DND-41 (cell line): ENCODE results near the gene RNASE8.

ENCODE experiments used
- ATAC-seq: fragments of 200-7000 bp; cut with Tn5 transposase; 3 replicates; pipeline ENCODE4 v1.9.1; 2021; ENCODE audit warnings: low read depth; ENCODE audit not compliant: insufficient read depth
- DNase-seq: peaks from one replicate; pipeline ENCODE4 v3.0.0-alpha.2; 2020
- H2AFZ ChIP-seq: 2 replicates; pipeline ENCODE4 v1.6.0; 2012; ENCODE audit warnings: low read depth, low read length
- H3K27ac ChIP-seq: 2 replicates; pipeline ENCODE4 v1.5.1; 2012; ENCODE audit warnings: low read length, inconsistent platforms
- H3K27me3 ChIP-seq: fragments of 200-600 bp; sonication (generic); 2 replicates; pipeline ENCODE4 v1.6.0; 2012; ENCODE audit warnings: low read length, mild to moderate bottlenecking, inconsistent platforms; ENCODE audit not compliant: insufficient read depth, poor library complexity
- H3K36me3 ChIP-seq: 2 replicates; pipeline ENCODE4 v1.5.1; 2012; ENCODE audit warnings: low read length, inconsistent platforms; ENCODE audit not compliant: insufficient read depth
- H3K4me1 ChIP-seq: 2 replicates; pipeline ENCODE4 v1.5.1; 2012; ENCODE audit warnings: mild to moderate bottlenecking, low read length; ENCODE audit not compliant: insufficient read depth
- H3K4me2 ChIP-seq: 2 replicates; pipeline ENCODE4 v1.6.0; 2012; ENCODE audit warnings: mild to moderate bottlenecking, moderate library complexity, low read length, inconsistent platforms; ENCODE audit not compliant: insufficient read depth
- H3K4me3 ChIP-seq, 2 experiments: fragments of 200-600 bp in 1 of 2; shearing (Covaris generic) in 1 of 2; 2 replicates each; pipeline ENCODE4 v1.5.1; 2012 to 2016; ENCODE audit warnings: inconsistent platforms in 2 of 2, low read length in 2 of 2, mild to moderate bottlenecking in 2 of 2, low read depth in 1 of 2, moderate library complexity in 1 of 2
- H3K79me2 ChIP-seq: 2 replicates; pipeline ENCODE4 v1.6.0; 2012; ENCODE audit warnings: low read length, inconsistent platforms; ENCODE audit not compliant: insufficient read depth
- H3K9ac ChIP-seq: 2 replicates; pipeline ENCODE4 v1.6.0; 2012; ENCODE audit warnings: low read depth, mild to moderate bottlenecking, inconsistent platforms, low read length, moderate library complexity
- H3K9me3 ChIP-seq: 2 replicates; pipeline ENCODE4 v1.5.1; 2012; ENCODE audit warnings: low read length, moderate library complexity, mild to moderate bottlenecking, inconsistent platforms; ENCODE audit not compliant: insufficient read depth, severe bottlenecking
- H4K20me1 ChIP-seq: 2 replicates; pipeline ENCODE4 v1.6.0; 2012; ENCODE audit warnings: low read length; ENCODE audit not compliant: insufficient read depth
- CTCF ChIP-seq: IDR thresholded peaks from 2 replicates; pipeline ENCODE4 v1.5.1; 2012; ENCODE audit warnings: borderline replicate concordance, low read length, moderate library complexity, mild to moderate bottlenecking; ENCODE audit not compliant: poor library complexity, severe bottlenecking; ENCODE audit errors: extremely low read depth
- EZH2 ChIP-seq: IDR thresholded peaks from 3 replicates; pipeline ENCODE4 v1.6.1; 2012; ENCODE audit warnings: borderline replicate concordance, low read depth, mild to moderate bottlenecking, moderate library complexity, low read length, inconsistent platforms; ENCODE audit not compliant: severe bottlenecking

The RNASE8 gene

GRCh38 chr14:21024585-21025370 is 32.8 kb upstream of the RNASE8 start, which contains the start of gene NDRG2:
Gene NDRG2 (minus strand): TSS chr14:21025061. CDS start chr14:21023315, 1,746 bp downstream.
- TF ChIP-seq EZH2 (no peak), CTCF (no peak)
- ATAC-seq (peak; percentile 95), DNase-seq (peak; percentile 82)
- no peaks in the 10 kb centered on the region for H3K9me3 ChIP-seq
- peak within 1 kb of the TSS; percentile 61 for H3K9ac ChIP-seq
- H3K4me1 ChIP-seq, result peaks cover 17% of the 10 kb centered on the region
- H3K27ac ChIP-seq, result peak within 1 kb of the TSS; percentile 50
- peak within 1 kb of the TSS; percentile 98 for H3K4me2 ChIP-seq
- H4K20me1 ChIP-seq, result no peaks in the 10 kb centered on the region
- peak within 1 kb of the TSS; percentile 91 for H2AFZ ChIP-seq
- H3K36me3 ChIP-seq, result no peaks in the 10 kb centered on the region
- no peaks in the 10 kb centered on the region for H3K27me3 ChIP-seq
- H3K79me2 ChIP-seq, result no peaks in the 10 kb centered on the region
- H3K4me3 ChIP-seq, result peak within 1 kb of the TSS; percentile 9 to 69; a peak in 3 of 4 replicates

GRCh38 chr14:21025371-21026273 is 32.0 kb upstream of the RNASE8 start:
- H3K4me2 ChIP-seq, result peak overlapping the region; percentile 98
- no peaks in the 10 kb centered on the region for H3K36me3 ChIP-seq
- H3K27me3 ChIP-seq, result peaks cover 3% of the 10 kb centered on the region
- H3K9me3 ChIP-seq, result no peaks in the 10 kb centered on the region
- H3K79me2 ChIP-seq, result no peaks in the 10 kb centered on the region
- peaks cover 17% of the 10 kb centered on the region for H3K4me1 ChIP-seq
- peak overlapping the region; percentile 91 for H2AFZ ChIP-seq
- TF ChIP-seq CTCF (no peak), EZH2 (no peak)
- no peaks in the 10 kb centered on the region for H4K20me1 ChIP-seq
- H3K9ac ChIP-seq, result peak overlapping the region; percentile 58
- ATAC-seq (no peak; the same call in 2 of the 3 replicates), DNase-seq (no peak)
- H3K4me3 ChIP-seq, result peak overlapping the region; percentile 9 to 69; a peak in 3 of 4 replicates
- H3K27ac ChIP-seq, result peak overlapping the region; percentile 48; the same call in 1 of the 2 replicates

- no peak for TF ChIP-seq CTCF
- TF ChIP-seq EZH2, result no peak
- Histone ChIP-seq H3K36me3 (no peaks in the 10 kb centered on the region), H3K4me1 (peaks cover 17% of the 10 kb centered on the region), H3K4me2 (no peak overlapping the region), H3K27ac (no peak overlapping the region), H3K79me2 (no peaks in the 10 kb centered on the region), H3K4me3 (no peak overlapping the region), H3K9ac (no peak overlapping the region), H2AFZ (no peak overlapping the region), H3K27me3 (peaks cover 11% of the 10 kb centered on the region), H3K9me3 (no peaks in the 10 kb centered on the region), H4K20me1 (no peaks in the 10 kb centered on the region)
- ATAC-seq (no peak), DNase-seq (no peak)
Observed at GRCh38 chr14:21026274-21026987, 31.2 kb upstream of the RNASE8 start.
